ENCODE data around the gene ZNF853. TPM values are rescaled to one million over a fixed set of nuclear protein-coding genes. Genes with fewer than 3 reads are reported as not detected.

Gene ZNF853
- total and polyA plus RNA-seq, 2 donors (not counting 3 experiments of a cell fraction or from before 2014, with no cell fraction given), result 0.47 to 0.58 TPM

DNA sequence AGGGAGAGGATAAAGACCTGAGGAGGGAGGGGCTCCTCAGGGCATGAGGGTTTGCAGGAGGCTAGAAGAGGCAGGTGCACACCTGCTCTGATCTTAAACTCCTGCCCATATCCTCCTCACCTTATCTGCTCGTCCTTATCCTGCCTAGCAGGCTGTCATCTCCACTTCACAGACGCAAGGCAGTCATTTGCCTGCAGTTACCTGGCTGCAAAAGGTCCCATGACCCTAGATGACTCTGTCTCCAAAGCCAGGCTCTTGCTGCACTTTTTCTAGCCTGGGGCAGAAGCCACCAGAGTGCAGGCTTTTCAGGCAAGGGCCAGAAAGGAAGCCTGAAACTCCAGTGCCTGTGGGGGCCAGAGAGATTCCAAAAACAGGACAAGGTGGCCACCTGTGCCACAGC lies 1.7 kb upstream of the ZNF853 start:
- ChIA-PET CTCF (no interaction called here), POLR2A (no interaction called here)
- Histone ChIP-seq H3K27me3 (ENCODE audit: control insufficient read depth in 2 of 2, insufficient read depth in 2 of 2, low read length in 2 of 2) (peaks cover 18 to 24% of the 10 kb centered on the region in 2 experiments), H3K9me1 (replicated peaks; ENCODE audit: control insufficient read depth, extremely low read depth, insufficient read depth, low read length) (no peaks in the 10 kb centered on the region), H4K20me1 (replicated peaks; ENCODE audit: control insufficient read depth, extremely low read depth, insufficient read depth, low read length) (no peaks in the 10 kb centered on the region), H3K4me3 (replicated peaks in 1 of 3; ENCODE audit: insufficient read depth in 1 of 3, low read depth in 1 of 3, low read length in 3 of 3) (no peak overlapping the region), H3K79me2 (ENCODE audit: control insufficient read depth, insufficient read depth, low read length) (no peaks in the 10 kb centered on the region), H3K4me2 (ENCODE audit: insufficient read depth, low read length) (no peak overlapping the region), H3K9ac (replicated peaks; ENCODE audit: extremely low read depth, insufficient read depth, low read length) (no peak overlapping the region), H2AFZ (ENCODE audit: low read depth, low read length) (no peak overlapping the region), H3K36me3 (ENCODE audit: control insufficient read depth in 2 of 2, extremely low read depth in 1 of 2, insufficient read depth in 2 of 2, low read length in 2 of 2) (no peaks in the 10 kb centered on the region), H3K9me3 (replicated peaks; ENCODE audit: control insufficient read depth, insufficient read depth, low read length) (no peaks in the 10 kb centered on the region), H3K4me1 (ENCODE audit: control insufficient read depth, extremely low read depth, insufficient read depth, low read length) (no peaks in the 10 kb centered on the region), H3K27ac (ENCODE audit: insufficient read depth, low read depth, low read length) (no peak overlapping the region)
- dilution Hi-C loops (cut with MboI; ENCODE audit: extremely low pct_ligation_motif_present, low sequenced_read_pairs), result no loop called here
- FAIRE-seq (no peak), DNase-seq (ENCODE audit: low read depth, low spot score) (no peak)
- TF ChIP-seq EZH2 (IDR thresholded peaks at IDR 0.05; ENCODE audit: borderline replicate concordance, low read depth, low read length, severe bottlenecking) (no peak), FOS (IDR thresholded peaks at IDR 0.05; ENCODE audit: borderline replicate concordance, insufficient read depth, low read length) (no peak), POLR2AphosphoS5 (IDR thresholded peaks at IDR 0.05; ENCODE audit: insufficient read depth, low read depth, low read length) (no peak), GATA2 (IDR thresholded peaks at IDR 0.05; ENCODE audit: insufficient read depth, insufficient read length, low read depth, low read length) (no peak)
- TF ChIP-seq, protein P1, sequence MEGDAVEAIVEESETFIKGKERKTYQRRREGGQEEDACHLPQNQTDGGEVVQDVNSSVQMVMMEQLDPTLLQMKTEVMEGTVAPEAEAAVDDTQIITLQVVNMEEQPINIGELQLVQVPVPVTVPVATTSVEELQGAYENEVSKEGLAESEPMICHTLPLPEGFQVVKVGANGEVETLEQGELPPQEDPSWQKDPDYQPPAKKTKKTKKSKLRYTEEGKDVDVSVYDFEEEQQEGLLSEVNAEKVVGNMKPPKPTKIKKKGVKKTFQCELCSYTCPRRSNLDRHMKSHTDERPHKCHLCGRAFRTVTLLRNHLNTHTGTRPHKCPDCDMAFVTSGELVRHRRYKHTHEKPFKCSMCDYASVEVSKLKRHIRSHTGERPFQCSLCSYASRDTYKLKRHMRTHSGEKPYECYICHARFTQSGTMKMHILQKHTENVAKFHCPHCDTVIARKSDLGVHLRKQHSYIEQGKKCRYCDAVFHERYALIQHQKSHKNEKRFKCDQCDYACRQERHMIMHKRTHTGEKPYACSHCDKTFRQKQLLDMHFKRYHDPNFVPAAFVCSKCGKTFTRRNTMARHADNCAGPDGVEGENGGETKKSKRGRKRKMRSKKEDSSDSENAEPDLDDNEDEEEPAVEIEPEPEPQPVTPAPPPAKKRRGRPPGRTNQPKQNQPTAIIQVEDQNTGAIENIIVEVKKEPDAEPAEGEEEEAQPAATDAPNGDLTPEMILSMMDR (IDR thresholded peaks at IDR 0.05; ENCODE audit: extremely low read depth in 1 of 2, insufficient read depth in 1 of 2, low read depth in 1 of 2, low read length in 2 of 2), result no peak
- BruUV-seq (replicated peaks), result no TSS peak
- intact Hi-C loops (cut with micrococcal nuclease), result no loop called here
